GM18498 (cell line): Measurements from ENCODE around the gene FNBP1.

ENCODE experiments used
- ATAC-seq: cut with Tn5 transposase; IDR thresholded peaks from one replicate; pipeline ENCODE4 v1.9.1; 2021; ENCODE audit warnings: mild to moderate bottlenecking, moderate library complexity; ENCODE audit not compliant: unreplicated experiment

The FNBP1 gene

GRCh38 chr9:129863059-129863690 lies 179.8 kb downstream of the FNBP1 start:
- no peak for ATAC-seq

GRCh38 chr9:129861447-129861827 lies 181.6 kb downstream of the FNBP1 start:
- ATAC-seq: no peak

- no peak for ATAC-seq
Observed at GRCh38 chr9:129860653-129861446, 182.1 kb downstream of the FNBP1 start.

GRCh38 chr9:129858167-129858962 lies 184.6 kb downstream of the FNBP1 start:
- no peak for ATAC-seq

- no peak for ATAC-seq
Observed at GRCh38 chr9:129857207-129857606, 185.8 kb downstream of the FNBP1 start.

GRCh38 chr9:129854588-129855110 lies 188.3 kb downstream of the FNBP1 start:
- no peak for ATAC-seq

- ATAC-seq: no peak
Observed at GRCh38 chr9:129853614-129854013, 189.4 kb downstream of the FNBP1 start.

GRCh38 chr9:129852579-129852978 lies 190.4 kb downstream of the FNBP1 start:
- ATAC-seq: no peak

- no peak for ATAC-seq
Observed at GRCh38 chr9:129851821-129852220, 191.2 kb downstream of the FNBP1 start.

GRCh38 chr9:129850821-129851550 lies 192.0 kb downstream of the FNBP1 start:
- no peak for ATAC-seq

GRCh38 chr9:129849901-129850300 lies 193.1 kb downstream of the FNBP1 start:
- no peak for ATAC-seq

GRCh38 chr9:129848712-129849441 lies 194.1 kb downstream of the FNBP1 start:
- no peak for ATAC-seq

- ATAC-seq: no peak
Observed at GRCh38 chr9:129845373-129845772, 197.6 kb downstream of the FNBP1 start.

GRCh38 chr9:129841071-129841470 lies 201.9 kb downstream of the FNBP1 start:
- ATAC-seq: no peak

GRCh38 chr9:129840034-129840433 lies 203.0 kb downstream of the FNBP1 start:
- ATAC-seq: no peak

- no peak for ATAC-seq
Observed at GRCh38 chr9:129839324-129840023, 203.5 kb downstream of the FNBP1 start.

GRCh38 chr9:129838707-129839259 lies 204.2 kb downstream of the FNBP1 start:
- no peak for ATAC-seq
